ENCODE measurements around the gene BARHL1.

Gene BARHL1

GRCh38 chr9:132585954-132586829, 3.8 kb downstream of the BARHL1 start:
- Histone ChIP-seq H3K27ac (no peak overlapping the region), H3K4me3 (IDR thresholded peaks at IDR 0.05; ENCODE audit: insufficient read depth, low read depth, low read length) (no peak overlapping the region), H3K79me2 (ENCODE audit: insufficient read depth, low read depth) (no peaks in the 10 kb centered on the region), H3K9ac (no peak overlapping the region), H2AFZ (ENCODE audit: low read depth) (no peak overlapping the region), H3K4me1 (ENCODE audit: low read depth, poor library complexity, severe bottlenecking) (no peaks in the 10 kb centered on the region), H3K36me3 (ENCODE audit: insufficient read depth) (no peaks in the 10 kb centered on the region), H3K4me2 (no peak overlapping the region), H4K20me1 (ENCODE audit: insufficient read depth) (no peaks in the 10 kb centered on the region), H3K27me3 (ENCODE audit: insufficient read depth, low read depth) (peaks cover 2% of the 10 kb centered on the region; the same call in 1 of the 2 replicates)
- TF ChIP-seq, protein P1, sequence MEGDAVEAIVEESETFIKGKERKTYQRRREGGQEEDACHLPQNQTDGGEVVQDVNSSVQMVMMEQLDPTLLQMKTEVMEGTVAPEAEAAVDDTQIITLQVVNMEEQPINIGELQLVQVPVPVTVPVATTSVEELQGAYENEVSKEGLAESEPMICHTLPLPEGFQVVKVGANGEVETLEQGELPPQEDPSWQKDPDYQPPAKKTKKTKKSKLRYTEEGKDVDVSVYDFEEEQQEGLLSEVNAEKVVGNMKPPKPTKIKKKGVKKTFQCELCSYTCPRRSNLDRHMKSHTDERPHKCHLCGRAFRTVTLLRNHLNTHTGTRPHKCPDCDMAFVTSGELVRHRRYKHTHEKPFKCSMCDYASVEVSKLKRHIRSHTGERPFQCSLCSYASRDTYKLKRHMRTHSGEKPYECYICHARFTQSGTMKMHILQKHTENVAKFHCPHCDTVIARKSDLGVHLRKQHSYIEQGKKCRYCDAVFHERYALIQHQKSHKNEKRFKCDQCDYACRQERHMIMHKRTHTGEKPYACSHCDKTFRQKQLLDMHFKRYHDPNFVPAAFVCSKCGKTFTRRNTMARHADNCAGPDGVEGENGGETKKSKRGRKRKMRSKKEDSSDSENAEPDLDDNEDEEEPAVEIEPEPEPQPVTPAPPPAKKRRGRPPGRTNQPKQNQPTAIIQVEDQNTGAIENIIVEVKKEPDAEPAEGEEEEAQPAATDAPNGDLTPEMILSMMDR (conservative IDR thresholded peaks at IDR 0.05; ENCODE audit: low read depth, low read length): no peak

- Histone ChIP-seq H3K9ac (no peak overlapping the region), H3K4me3 (IDR thresholded peaks at IDR 0.05; ENCODE audit: insufficient read depth, low read depth, low read length) (no peak overlapping the region)
Observed at GRCh38 chr9:132586830-132587591, 4.6 kb downstream of the BARHL1 start.

GRCh38 chr9:132587592-132587955, 5.2 kb downstream of the BARHL1 start:
- no peak overlapping the region for H3K4me3 ChIP-seq (IDR thresholded peaks at IDR 0.05; ENCODE audit: insufficient read depth, low read depth, low read length)
- H3K4me2 ChIP-seq: no peak overlapping the region
- no peaks in the 10 kb centered on the region for H3K36me3 ChIP-seq (ENCODE audit: insufficient read depth)
- H3K4me1 ChIP-seq (ENCODE audit: low read depth, poor library complexity, severe bottlenecking): no peaks in the 10 kb centered on the region
- TF ChIP-seq, protein P1 (conservative IDR thresholded peaks at IDR 0.05; ENCODE audit: low read depth, low read length): no peak
- no peak overlapping the region for H3K9ac ChIP-seq
- H2AFZ ChIP-seq (ENCODE audit: low read depth): no peak overlapping the region
- no peaks in the 10 kb centered on the region for H4K20me1 ChIP-seq (ENCODE audit: insufficient read depth)
- H3K27me3 ChIP-seq (ENCODE audit: insufficient read depth, low read depth): no peaks in the 10 kb centered on the region; the same call in 1 of the 2 replicates
- H3K79me2 ChIP-seq (ENCODE audit: insufficient read depth, low read depth): no peaks in the 10 kb centered on the region
- H3K27ac ChIP-seq: no peak overlapping the region

More at GRCh38 chr9:132586830-132587591, 4.6 kb downstream of the BARHL1 start:
- no peaks in the 10 kb centered on the region for H3K4me1 ChIP-seq (ENCODE audit: low read depth, poor library complexity, severe bottlenecking)
- H3K79me2 ChIP-seq (ENCODE audit: insufficient read depth, low read depth): no peaks in the 10 kb centered on the region
- no peaks in the 10 kb centered on the region; the same call in 1 of the 2 replicates for H3K27me3 ChIP-seq (ENCODE audit: insufficient read depth, low read depth)
- no peak overlapping the region for H3K27ac ChIP-seq
- TF ChIP-seq, protein P1 (conservative IDR thresholded peaks at IDR 0.05; ENCODE audit: low read depth, low read length): no peak
- H3K4me2 ChIP-seq: no peak overlapping the region
- no peak overlapping the region for H2AFZ ChIP-seq (ENCODE audit: low read depth)
- H3K36me3 ChIP-seq (ENCODE audit: insufficient read depth): no peaks in the 10 kb centered on the region
- no peaks in the 10 kb centered on the region for H4K20me1 ChIP-seq (ENCODE audit: insufficient read depth)

GRCh38 chr9:132588098-132588497, 5.7 kb downstream of the BARHL1 start:
- H3K27ac ChIP-seq: no peak overlapping the region
- H3K9ac ChIP-seq: no peak overlapping the region
- no peaks in the 10 kb centered on the region for H3K4me1 ChIP-seq (ENCODE audit: low read depth, poor library complexity, severe bottlenecking)
- H3K36me3 ChIP-seq (ENCODE audit: insufficient read depth): no peaks in the 10 kb centered on the region
- no peaks in the 10 kb centered on the region for H3K79me2 ChIP-seq (ENCODE audit: insufficient read depth, low read depth)
- no peaks in the 10 kb centered on the region; the same call in 1 of the 2 replicates for H3K27me3 ChIP-seq (ENCODE audit: insufficient read depth, low read depth)
- H4K20me1 ChIP-seq (ENCODE audit: insufficient read depth): no peaks in the 10 kb centered on the region
- H3K4me2 ChIP-seq: no peak overlapping the region
- H2AFZ ChIP-seq (ENCODE audit: low read depth): no peak overlapping the region
- no peak overlapping the region for H3K4me3 ChIP-seq (IDR thresholded peaks at IDR 0.05; ENCODE audit: insufficient read depth, low read depth, low read length)
- TF ChIP-seq, protein P1 (conservative IDR thresholded peaks at IDR 0.05; ENCODE audit: low read depth, low read length): no peak

Measured in KMS-11 (cell line).